ENCODE data around the gene SLC22A15.

The SLC22A15 gene

DNA sequence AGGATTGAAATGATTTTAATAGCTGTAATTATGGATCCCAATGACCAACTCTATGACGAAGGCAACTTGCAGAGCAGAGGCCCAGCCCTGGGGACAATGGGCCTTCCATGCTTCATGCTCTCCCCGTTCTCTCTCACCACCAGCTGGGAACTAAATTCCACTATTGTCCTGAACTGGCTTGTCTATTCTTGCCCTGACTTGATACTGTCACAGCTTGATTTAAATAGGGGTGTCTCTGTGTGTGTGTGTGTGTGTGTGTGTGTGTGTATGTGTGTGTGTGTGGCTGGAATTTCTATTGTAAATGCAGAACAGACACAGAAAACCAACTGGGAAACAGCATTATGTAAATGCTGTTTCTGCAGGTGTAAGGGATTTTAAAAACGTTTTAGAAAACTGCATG lies 57.0 kb downstream of the SLC22A15 start:
- TF ChIP-seq FOXP2 (optimal IDR thresholded peaks at IDR 0.05; ENCODE audit: borderline replicate concordance, extremely low read depth, extremely low read length, insufficient read depth) (no peak), POLR2AphosphoS5 (IDR thresholded peaks at IDR 0.05; ENCODE audit: low read depth, low read length) (no peak), TAF1 (IDR thresholded peaks at IDR 0.05; ENCODE audit: borderline replicate concordance, insufficient read depth, low read length) (no peak), SIN3A (IDR thresholded peaks at IDR 0.05; ENCODE audit: borderline replicate concordance, insufficient read depth, low read length) (no peak)
- TF ChIP-seq, protein P1, sequence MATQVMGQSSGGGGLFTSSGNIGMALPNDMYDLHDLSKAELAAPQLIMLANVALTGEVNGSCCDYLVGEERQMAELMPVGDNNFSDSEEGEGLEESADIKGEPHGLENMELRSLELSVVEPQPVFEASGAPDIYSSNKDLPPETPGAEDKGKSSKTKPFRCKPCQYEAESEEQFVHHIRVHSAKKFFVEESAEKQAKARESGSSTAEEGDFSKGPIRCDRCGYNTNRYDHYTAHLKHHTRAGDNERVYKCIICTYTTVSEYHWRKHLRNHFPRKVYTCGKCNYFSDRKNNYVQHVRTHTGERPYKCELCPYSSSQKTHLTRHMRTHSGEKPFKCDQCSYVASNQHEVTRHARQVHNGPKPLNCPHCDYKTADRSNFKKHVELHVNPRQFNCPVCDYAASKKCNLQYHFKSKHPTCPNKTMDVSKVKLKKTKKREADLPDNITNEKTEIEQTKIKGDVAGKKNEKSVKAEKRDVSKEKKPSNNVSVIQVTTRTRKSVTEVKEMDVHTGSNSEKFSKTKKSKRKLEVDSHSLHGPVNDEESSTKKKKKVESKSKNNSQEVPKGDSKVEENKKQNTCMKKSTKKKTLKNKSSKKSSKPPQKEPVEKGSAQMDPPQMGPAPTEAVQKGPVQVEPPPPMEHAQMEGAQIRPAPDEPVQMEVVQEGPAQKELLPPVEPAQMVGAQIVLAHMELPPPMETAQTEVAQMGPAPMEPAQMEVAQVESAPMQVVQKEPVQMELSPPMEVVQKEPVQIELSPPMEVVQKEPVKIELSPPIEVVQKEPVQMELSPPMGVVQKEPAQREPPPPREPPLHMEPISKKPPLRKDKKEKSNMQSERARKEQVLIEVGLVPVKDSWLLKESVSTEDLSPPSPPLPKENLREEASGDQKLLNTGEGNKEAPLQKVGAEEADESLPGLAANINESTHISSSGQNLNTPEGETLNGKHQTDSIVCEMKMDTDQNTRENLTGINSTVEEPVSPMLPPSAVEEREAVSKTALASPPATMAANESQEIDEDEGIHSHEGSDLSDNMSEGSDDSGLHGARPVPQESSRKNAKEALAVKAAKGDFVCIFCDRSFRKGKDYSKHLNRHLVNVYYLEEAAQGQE (IDR thresholded peaks at IDR 0.05; ENCODE audit: insufficient read depth in 1 of 2, low read depth in 2 of 2, low read length in 2 of 2) = no peak

DNA sequence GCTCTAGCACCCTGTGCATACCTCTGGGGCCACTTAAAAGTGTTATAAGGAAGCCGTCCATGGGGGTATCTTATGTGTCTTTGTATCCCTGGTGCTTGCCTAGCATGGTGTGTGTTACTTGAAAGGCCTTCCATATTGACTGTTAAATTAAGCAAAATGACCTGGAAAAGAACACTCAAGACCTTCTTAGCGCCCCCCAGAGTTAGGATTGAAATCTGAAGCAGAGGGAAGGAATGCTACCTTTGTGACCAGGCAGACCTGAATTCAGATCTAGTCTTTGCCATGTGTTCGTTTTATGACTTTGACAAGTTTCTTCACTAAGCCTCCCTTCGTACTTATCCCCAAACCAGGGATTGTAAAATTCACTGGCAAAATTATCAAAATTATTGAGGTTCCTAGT lies 59.9 kb downstream of the SLC22A15 start:
- no peak for TF ChIP-seq TAF1 (IDR thresholded peaks at IDR 0.05; ENCODE audit: borderline replicate concordance, insufficient read depth, low read length)
- TF ChIP-seq, protein P1 (IDR thresholded peaks at IDR 0.05; ENCODE audit: insufficient read depth in 1 of 2, low read depth in 2 of 2, low read length in 2 of 2) = no peak
- no peak for TF ChIP-seq SIN3A (IDR thresholded peaks at IDR 0.05; ENCODE audit: borderline replicate concordance, insufficient read depth, low read length)
- no peak for TF ChIP-seq POLR2AphosphoS5 (IDR thresholded peaks at IDR 0.05; ENCODE audit: low read depth, low read length)
- no peak for TF ChIP-seq FOXP2 (optimal IDR thresholded peaks at IDR 0.05; ENCODE audit: borderline replicate concordance, extremely low read depth, extremely low read length, insufficient read depth)

DNA sequence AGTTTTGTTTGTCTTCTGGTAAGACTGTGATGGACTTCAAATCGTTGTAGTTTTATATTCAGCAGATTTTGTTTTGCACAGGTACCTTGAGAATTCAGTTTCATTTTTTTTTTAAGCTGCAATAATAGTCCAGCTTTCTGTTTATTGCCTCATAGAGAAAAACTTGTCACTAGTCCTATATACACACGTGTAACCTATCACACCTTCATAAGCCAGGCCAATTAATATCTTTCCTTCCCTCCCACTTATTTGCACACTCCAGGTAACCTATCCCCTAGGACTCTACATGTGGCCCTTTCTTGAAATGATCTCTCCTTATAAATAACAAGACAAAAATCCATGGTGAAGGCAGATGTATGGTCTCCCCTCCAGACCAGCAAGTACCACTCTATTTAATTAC lies 62.4 kb downstream of the SLC22A15 start:
- TF ChIP-seq TAF1 (IDR thresholded peaks at IDR 0.05; ENCODE audit: borderline replicate concordance, insufficient read depth, low read length) (no peak), FOXP2 (optimal IDR thresholded peaks at IDR 0.05; ENCODE audit: borderline replicate concordance, extremely low read depth, extremely low read length, insufficient read depth) (no peak), POLR2AphosphoS5 (IDR thresholded peaks at IDR 0.05; ENCODE audit: low read depth, low read length) (no peak), SIN3A (IDR thresholded peaks at IDR 0.05; ENCODE audit: borderline replicate concordance, insufficient read depth, low read length) (no peak)
- TF ChIP-seq, protein P1 (IDR thresholded peaks at IDR 0.05; ENCODE audit: insufficient read depth in 1 of 2, low read depth in 2 of 2, low read length in 2 of 2) = no peak

DNA sequence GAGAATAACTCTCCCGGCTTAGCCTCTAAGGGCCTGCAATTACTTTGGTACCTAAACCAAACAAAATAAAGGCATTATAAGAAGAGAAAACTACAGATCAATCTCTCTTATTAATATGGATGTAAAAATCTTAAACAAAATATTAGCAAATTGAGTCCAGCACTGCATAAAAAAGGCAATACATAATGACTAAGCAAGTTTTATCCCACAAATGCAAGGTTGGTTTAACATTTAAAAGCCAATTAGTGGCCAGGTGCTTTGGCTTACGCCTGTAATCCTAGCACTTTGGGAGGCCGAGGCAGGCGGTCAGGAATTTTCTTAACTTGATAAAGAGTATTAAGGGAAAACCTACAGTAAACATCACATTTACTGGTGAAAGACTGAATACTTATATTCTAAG lies 67.8 kb downstream of the SLC22A15 start:
- TF ChIP-seq FOXP2 (optimal IDR thresholded peaks at IDR 0.05; ENCODE audit: borderline replicate concordance, extremely low read depth, extremely low read length, insufficient read depth) = no peak
- no peak for TF ChIP-seq SIN3A (IDR thresholded peaks at IDR 0.05; ENCODE audit: borderline replicate concordance, insufficient read depth, low read length)
- TF ChIP-seq POLR2AphosphoS5 (IDR thresholded peaks at IDR 0.05; ENCODE audit: low read depth, low read length) = no peak

DNA sequence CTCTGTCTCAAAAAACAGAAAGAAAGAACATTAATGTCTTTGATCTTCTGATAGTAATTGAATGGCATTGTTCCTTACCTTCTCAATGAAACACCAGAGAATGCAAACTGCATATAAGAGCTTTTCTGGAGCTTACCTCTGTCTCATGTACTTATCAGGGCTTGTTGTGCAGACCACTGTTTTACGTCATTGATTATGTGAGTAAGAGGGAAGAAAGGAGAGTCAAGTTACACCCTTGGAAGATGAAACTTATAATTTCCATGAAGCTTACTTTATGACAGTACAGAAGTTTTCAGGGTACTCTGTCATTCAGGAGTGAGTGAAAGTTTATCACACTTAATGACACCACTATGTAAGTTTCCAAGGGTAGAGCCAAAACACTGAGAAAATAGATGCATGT lies 85.9 kb downstream of the SLC22A15 start:
- TF ChIP-seq SIN3A (IDR thresholded peaks at IDR 0.05; ENCODE audit: borderline replicate concordance, insufficient read depth, low read length) (no peak), POLR2AphosphoS5 (IDR thresholded peaks at IDR 0.05; ENCODE audit: low read depth, low read length) (no peak), FOXP2 (optimal IDR thresholded peaks at IDR 0.05; ENCODE audit: borderline replicate concordance, extremely low read depth, extremely low read length, insufficient read depth) (no peak), TAF1 (IDR thresholded peaks at IDR 0.05; ENCODE audit: borderline replicate concordance, insufficient read depth, low read length) (no peak)
- TF ChIP-seq, protein P1 (IDR thresholded peaks at IDR 0.05; ENCODE audit: insufficient read depth in 1 of 2, low read depth in 2 of 2, low read length in 2 of 2) = no peak

Data from PFSK-1 (cell line).